KG1 (cell line): ENCODE measurements around the gene NUDT8.
A peak's percentile ranks its signal among the peaks of the same experiment; 100 is the strongest.
"Not testable (repeated sequence)": the region's sequence is repeated elsewhere in the genome, so short reads cannot be mapped to it uniquely, and the experiment has no call there.

Experiments
- DNase-seq: peaks from one replicate; lab custom pipeline; 2025; lab: John Stamatoyannopoulos, UW

Gene NUDT8

GRCh38 chr11:67627812-67628624 lies 1.7 kb downstream of the NUDT8 start:
- no peak for DNase-seq

- DNase-seq: no peak
Measured at GRCh38 chr11:67627441-67627811, 2.3 kb downstream of the NUDT8 start.

- DNase-seq: no peak
Measured at GRCh38 chr11:67626970-67627369, 2.8 kb downstream of the NUDT8 start.

- not testable (repeated sequence) for DNase-seq
Measured at GRCh38 chr11:67626131-67626833, 3.5 kb downstream of the NUDT8 start.

GRCh38 chr11:67623795-67624194 lies 5.9 kb downstream of the NUDT8 start:
- DNase-seq: not testable (repeated sequence)

GRCh38 chr11:67622905-67623304 lies 6.8 kb downstream of the NUDT8 start:
- DNase-seq: not testable (repeated sequence)

GRCh38 chr11:67621928-67622327 lies 7.8 kb downstream of the NUDT8 start:
- not testable (repeated sequence) for DNase-seq

DNA sequence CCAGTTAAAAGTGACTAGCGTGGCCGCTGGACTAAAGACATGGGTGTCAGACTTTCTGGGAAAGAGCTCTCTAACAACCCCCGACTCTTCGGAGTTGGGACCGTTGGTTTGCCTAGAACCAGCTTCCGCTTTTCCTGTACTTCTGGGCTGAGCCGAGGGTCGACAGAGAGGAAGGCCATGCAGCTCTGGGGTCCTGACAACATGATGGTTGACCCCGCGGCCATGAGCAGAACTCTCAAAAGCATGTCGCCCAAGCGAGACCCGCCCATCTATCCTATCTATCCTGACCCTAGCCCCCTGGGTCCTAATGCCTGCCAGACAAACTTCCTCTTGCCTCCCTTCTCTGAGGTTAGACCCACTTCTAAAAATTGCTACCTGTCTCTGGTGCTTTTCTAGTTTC lies 9.1 kb downstream of the NUDT8 start:
- not testable (repeated sequence) for DNase-seq

GRCh38 chr11:67619683-67620618 lies 9.8 kb downstream of the NUDT8 start:
- not testable (repeated sequence) for DNase-seq

- not testable (repeated sequence) for DNase-seq
Measured at GRCh38 chr11:67618901-67619659, 10.7 kb downstream of the NUDT8 start.

- DNase-seq: no peak
Measured at GRCh38 chr11:67617243-67617953, 12.3 kb downstream of the NUDT8 start.

- DNase-seq: no peak
Measured at GRCh38 chr11:67616431-67617242, 13.1 kb downstream of the NUDT8 start.

DNA sequence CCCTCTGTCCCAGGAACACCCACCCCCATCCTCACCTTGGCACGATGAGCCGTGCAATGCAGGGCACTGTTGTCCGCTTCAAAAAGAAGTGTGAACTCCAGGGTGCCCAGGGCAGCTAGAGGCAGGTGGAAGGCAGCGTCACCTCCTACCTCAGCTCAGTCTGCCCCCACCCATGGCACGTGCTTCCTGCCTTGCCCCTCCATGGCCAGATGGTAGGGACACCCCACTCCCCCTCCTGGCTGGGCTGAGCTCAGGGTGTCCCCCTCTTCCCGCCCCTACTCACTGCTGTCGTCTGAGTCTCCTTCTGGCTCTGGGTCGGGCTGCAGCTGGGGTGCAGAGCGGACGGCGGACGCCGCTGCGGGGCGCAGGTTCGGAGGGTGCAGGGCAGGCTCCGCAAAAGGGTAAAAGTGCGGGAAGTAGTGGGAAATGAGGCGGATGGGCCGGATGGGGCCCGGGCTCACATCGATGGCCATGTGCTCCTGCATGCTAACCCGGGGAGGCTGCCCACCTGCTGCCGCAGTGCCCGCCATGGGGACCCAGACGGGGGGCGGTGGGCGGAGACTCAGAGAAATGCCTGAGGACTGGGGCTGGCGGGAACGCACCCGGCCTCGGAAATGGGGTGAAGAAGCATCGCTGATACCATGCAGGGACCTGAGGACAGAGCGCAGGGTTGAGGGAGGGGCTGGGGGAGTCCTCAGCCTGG lies 13.9 kb downstream of the NUDT8 start:
- no peak for DNase-seq

DNA sequence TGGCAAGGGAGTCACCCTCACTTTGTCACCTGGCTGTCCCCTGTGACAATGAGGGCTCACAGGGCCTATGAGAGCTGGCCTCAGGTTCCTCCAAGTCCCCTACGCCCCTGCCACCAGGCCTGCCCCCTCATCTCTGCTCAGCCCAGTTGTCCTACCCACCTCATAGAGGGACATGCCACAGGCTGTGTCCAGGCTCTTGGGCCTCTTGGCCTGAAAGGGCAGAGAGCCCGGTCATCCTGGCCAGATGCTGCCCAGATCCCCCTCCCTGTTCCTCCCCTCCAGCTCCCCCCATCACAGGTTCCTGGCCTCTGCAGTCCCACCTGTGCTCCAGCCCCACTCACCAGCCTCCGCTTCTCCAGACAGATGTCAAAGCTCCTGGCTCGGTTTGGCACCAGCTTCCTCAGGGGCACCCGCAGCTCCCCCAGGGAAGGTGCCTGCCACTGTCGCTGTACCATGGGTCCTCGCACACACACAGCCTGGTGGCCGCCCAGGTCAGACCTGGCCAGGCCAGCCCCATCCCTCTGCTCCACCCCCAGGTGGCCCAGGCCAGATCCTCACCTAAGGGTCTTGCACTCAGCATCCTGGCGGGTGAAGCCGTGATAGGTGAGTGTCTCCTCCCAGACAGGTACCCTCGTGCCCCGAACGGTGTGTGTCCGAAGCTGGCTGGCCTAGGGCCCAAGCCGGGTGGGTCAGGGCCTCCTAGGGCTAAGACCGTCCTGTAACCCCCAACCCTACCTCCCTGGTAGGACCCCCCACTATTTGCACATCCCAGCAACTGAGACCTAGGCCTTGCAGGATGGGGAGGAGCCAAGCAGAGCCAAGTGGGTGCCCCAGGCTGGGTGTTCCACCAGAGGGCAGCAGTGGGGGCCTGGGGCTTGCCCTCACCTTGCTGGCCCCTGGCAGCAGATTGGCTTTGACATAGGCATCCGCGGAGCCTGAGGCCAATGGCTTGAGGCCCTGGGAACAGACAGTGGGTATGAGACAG lies 14.7 kb downstream of the NUDT8 start:
- no peak for DNase-seq

GRCh38 chr11:67613960-67614715 lies 15.6 kb downstream of the NUDT8 start:
- peak; percentile 76 for DNase-seq

DNA sequence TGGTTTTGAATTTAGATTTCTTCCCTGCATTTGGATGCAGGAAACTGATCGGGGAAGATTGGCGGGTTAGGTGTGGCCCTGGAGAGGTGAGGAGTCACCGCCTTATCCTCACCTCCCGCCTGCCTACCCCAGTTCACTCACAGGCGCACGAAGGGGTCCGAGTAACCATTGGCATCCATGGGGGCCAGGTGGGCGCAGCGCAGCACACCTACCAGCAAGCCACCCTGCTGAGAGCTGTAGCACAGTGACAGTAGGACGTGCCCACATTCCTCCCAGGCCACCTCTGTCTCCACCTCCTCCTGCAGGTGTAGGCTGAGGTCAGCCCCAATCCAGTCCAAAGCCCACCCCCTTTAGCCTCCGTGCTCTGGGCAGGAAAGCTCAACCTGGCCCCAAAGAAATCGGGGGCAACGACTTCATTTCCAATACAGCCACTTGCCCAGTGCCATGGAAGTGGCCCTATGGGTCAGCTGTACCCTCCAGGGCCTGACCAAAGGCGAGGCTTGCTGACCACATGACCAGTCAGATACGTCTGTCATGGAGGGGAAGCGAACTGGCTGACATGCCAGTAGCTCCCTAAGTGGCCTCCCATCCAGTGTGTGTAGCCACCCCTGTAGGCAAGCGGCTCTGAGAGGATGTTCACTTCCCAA lies 16.3 kb downstream of the NUDT8 start:
- no peak for DNase-seq

DNA sequence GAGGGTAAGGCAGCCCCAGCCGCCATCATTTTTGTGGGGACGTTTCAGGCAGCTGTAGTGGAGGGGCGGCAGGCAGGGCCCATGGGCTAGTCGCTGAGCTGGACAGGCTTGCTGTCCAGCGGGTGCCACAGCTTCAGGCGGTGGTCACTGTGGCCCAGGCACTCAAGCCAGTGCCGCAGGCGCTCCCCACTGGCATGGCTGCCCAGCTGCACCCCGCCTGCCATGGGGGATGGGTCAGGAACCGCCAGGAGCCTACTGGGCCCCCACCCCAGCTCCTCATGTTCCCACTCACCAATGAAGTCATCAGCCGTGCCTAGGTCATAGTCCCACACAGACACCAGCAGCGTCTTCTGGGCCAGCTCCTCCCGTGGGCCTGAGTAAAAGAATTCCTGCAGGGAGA lies 17.0 kb downstream of the NUDT8 start:
- no peak for DNase-seq
